GM12875 (cell line): ENCODE measurements around the gene ALS2.

Source experiments
- H3K4me3 ChIP-seq: one replicate; pipeline ENCODE4 v1.5.1; 2011; ENCODE audit warnings: low read depth, low read length, control low read depth
- CTCF ChIP-seq: IDR thresholded peaks from 2 replicates; pipeline ENCODE4 v1.5.1; 2011; ENCODE audit warnings: low read depth, mild to moderate bottlenecking, control low read depth, inconsistent platforms, low read length, moderate library complexity, borderline replicate concordance; ENCODE audit not compliant: insufficient read depth

ALS2 gene

DNA sequence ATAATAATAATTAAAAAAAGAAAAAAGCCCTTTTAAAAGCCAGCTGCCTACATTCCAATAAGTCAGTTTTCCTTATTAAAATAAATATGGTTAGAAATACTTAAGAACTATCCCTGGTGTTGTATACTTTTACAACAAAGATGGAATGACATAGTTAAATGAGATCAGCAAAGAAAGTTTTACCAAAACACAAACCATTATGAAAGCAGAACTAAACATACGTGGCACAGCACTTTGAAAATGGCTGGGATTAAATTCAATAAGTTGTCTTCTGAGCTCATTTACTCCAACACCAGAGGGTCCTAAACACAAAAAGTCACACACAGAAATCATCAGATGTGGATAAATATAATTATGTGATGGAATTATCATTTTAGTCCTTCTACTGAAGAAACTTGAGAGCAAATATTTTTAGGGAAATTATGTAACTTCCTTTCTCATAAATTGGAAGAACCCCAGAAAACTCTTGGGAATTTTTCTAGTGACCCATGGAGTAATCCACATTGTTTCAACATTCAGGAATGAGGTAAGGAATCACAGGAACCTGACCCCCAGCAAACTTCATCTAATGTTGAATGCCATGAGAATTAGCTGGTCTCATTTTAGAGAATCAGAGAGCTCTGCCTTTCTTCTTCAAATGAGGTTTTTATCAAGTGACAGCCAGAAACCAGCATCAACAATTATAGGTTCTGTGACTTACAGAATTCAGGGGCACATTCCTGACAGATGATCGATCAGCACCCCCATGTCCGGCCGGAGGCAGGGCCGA lies 125.9 kb downstream of the ALS2 start:
- H3K4me3 ChIP-seq: no peak overlapping the region
- no peak for TF ChIP-seq CTCF

DNA sequence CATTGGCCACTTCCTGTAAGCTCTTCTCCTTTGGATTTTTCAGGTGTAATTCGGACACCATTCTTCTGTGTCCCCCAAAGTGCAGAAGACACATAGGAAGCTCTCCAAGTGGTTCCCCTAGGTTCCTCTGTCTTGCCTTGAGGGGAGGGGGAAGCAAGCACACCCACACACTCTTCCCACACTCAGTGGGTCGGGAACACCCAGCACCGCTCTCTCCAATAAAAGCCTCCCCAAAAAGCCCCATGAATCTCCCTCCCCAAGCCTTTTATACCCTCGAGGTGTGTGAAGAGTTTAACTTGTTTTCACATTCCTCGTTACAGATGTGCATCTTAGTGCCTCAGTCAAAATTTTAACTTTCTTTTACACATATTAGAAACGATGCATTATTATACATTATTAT lies 127.5 kb downstream of the ALS2 start:
- H3K4me3 ChIP-seq: no peak overlapping the region
- no peak for TF ChIP-seq CTCF
